Measurements from ENCODE around the gene CYP2R1.

CYP2R1 gene

GRCh38 chr11:14892036-14892556 is at the start of gene CYP2R1:
Gene CYP2R1, minus strand, starts transcription at chr11:14892231. Its CDS starts 26 bp downstream, at chr11:14892205.
- H3K9me3 ChIP-seq (ENCODE audit: control insufficient read depth, insufficient read depth, low read length): no peaks in the 10 kb centered on the region
- peak within 1 kb of the TSS; percentile 59 for H3K9ac ChIP-seq (ENCODE audit: low read depth, low read length)
- H3K4me1 ChIP-seq (ENCODE audit: insufficient read depth, low read length): peaks cover 14% of the 10 kb centered on the region
- no peaks in the 10 kb centered on the region for H3K36me3 ChIP-seq (ENCODE audit: insufficient read depth, low read length)

- H3K4me1 ChIP-seq (ENCODE audit: insufficient read depth, low read length): no peaks in the 10 kb centered on the region
- H3K9ac ChIP-seq (ENCODE audit: low read depth, low read length): no peak overlapping the region
- no peaks in the 10 kb centered on the region for H3K9me3 ChIP-seq (ENCODE audit: control insufficient read depth, insufficient read depth, low read length)
- H3K36me3 ChIP-seq (ENCODE audit: insufficient read depth, low read length): no peaks in the 10 kb centered on the region
These were observed 46.9 kb upstream of the CYP2R1 start for GRCh38 chr11:14938936-14939335.

GRCh38 chr11:14934641-14935351 is 42.8 kb upstream of the CYP2R1 start:
- no peak overlapping the region for H3K9ac ChIP-seq (ENCODE audit: low read depth, low read length)

GRCh38 chr11:14932447-14932846 is 40.4 kb upstream of the CYP2R1 start:
- Histone ChIP-seq H3K4me1 (ENCODE audit: insufficient read depth, low read length) (no peaks in the 10 kb centered on the region), H3K9ac (ENCODE audit: low read depth, low read length) (no peak overlapping the region), H3K36me3 (ENCODE audit: insufficient read depth, low read length) (no peaks in the 10 kb centered on the region), H3K9me3 (ENCODE audit: control insufficient read depth, insufficient read depth, low read length) (no peaks in the 10 kb centered on the region; the same call in 1 of the 2 replicates)

More at GRCh38 chr11:14934641-14935351, 42.8 kb upstream of the CYP2R1 start:
- Histone ChIP-seq H3K4me1 (ENCODE audit: insufficient read depth, low read length) (no peaks in the 10 kb centered on the region), H3K9me3 (ENCODE audit: control insufficient read depth, insufficient read depth, low read length) (no peaks in the 10 kb centered on the region), H3K36me3 (ENCODE audit: insufficient read depth, low read length) (no peaks in the 10 kb centered on the region)

GRCh38 chr11:14930369-14930768 is 38.3 kb upstream of the CYP2R1 start:
- no peaks in the 10 kb centered on the region; the same call in 1 of the 2 replicates for H3K9me3 ChIP-seq (ENCODE audit: control insufficient read depth, insufficient read depth, low read length)
- H3K4me1 ChIP-seq (ENCODE audit: insufficient read depth, low read length): no peaks in the 10 kb centered on the region

GRCh38 chr11:14927146-14927545 is 35.1 kb upstream of the CYP2R1 start:
- Histone ChIP-seq H3K9me3 (ENCODE audit: control insufficient read depth, insufficient read depth, low read length) (no peaks in the 10 kb centered on the region; the same call in 1 of the 2 replicates), H3K36me3 (ENCODE audit: insufficient read depth, low read length) (no peaks in the 10 kb centered on the region), H3K4me1 (ENCODE audit: insufficient read depth, low read length) (no peaks in the 10 kb centered on the region), H3K9ac (ENCODE audit: low read depth, low read length) (no peak overlapping the region)

More at GRCh38 chr11:14930369-14930768, 38.3 kb upstream of the CYP2R1 start:
- Histone ChIP-seq H3K36me3 (ENCODE audit: insufficient read depth, low read length) (no peaks in the 10 kb centered on the region), H3K9ac (ENCODE audit: low read depth, low read length) (no peak overlapping the region)

GRCh38 chr11:14924318-14924717 is 32.3 kb upstream of the CYP2R1 start:
- H3K36me3 ChIP-seq (ENCODE audit: insufficient read depth, low read length): no peaks in the 10 kb centered on the region
- H3K4me1 ChIP-seq (ENCODE audit: insufficient read depth, low read length): no peaks in the 10 kb centered on the region
- H3K9ac ChIP-seq (ENCODE audit: low read depth, low read length): no peak overlapping the region
- H3K9me3 ChIP-seq (ENCODE audit: control insufficient read depth, insufficient read depth, low read length): no peaks in the 10 kb centered on the region; the same call in 1 of the 2 replicates

- no peaks in the 10 kb centered on the region for H3K4me1 ChIP-seq (ENCODE audit: insufficient read depth, low read length)
- H3K9me3 ChIP-seq (ENCODE audit: control insufficient read depth, insufficient read depth, low read length): no peaks in the 10 kb centered on the region
- no peak overlapping the region for H3K9ac ChIP-seq (ENCODE audit: low read depth, low read length)
- H3K36me3 ChIP-seq (ENCODE audit: insufficient read depth, low read length): no peaks in the 10 kb centered on the region
These were observed 24.4 kb upstream of the CYP2R1 start for GRCh38 chr11:14916403-14916802.

- H3K9ac ChIP-seq (ENCODE audit: low read depth, low read length): no peak overlapping the region
- no peaks in the 10 kb centered on the region for H3K9me3 ChIP-seq (ENCODE audit: control insufficient read depth, insufficient read depth, low read length)
- H3K4me1 ChIP-seq (ENCODE audit: insufficient read depth, low read length): no peaks in the 10 kb centered on the region
- H3K36me3 ChIP-seq (ENCODE audit: insufficient read depth, low read length): no peaks in the 10 kb centered on the region
These were observed 22.5 kb upstream of the CYP2R1 start for GRCh38 chr11:14914536-14914935.

GRCh38 chr11:14908214-14908880 is 16.3 kb upstream of the CYP2R1 start:
- Histone ChIP-seq H3K9ac (ENCODE audit: low read depth, low read length) (no peak overlapping the region), H3K4me1 (ENCODE audit: insufficient read depth, low read length) (no peaks in the 10 kb centered on the region), H3K9me3 (ENCODE audit: control insufficient read depth, insufficient read depth, low read length) (no peaks in the 10 kb centered on the region), H3K36me3 (ENCODE audit: insufficient read depth, low read length) (no peaks in the 10 kb centered on the region)

- Histone ChIP-seq H3K4me1 (ENCODE audit: insufficient read depth, low read length) (no peaks in the 10 kb centered on the region), H3K36me3 (ENCODE audit: insufficient read depth, low read length) (no peaks in the 10 kb centered on the region), H3K9me3 (ENCODE audit: control insufficient read depth, insufficient read depth, low read length) (no peaks in the 10 kb centered on the region), H3K9ac (ENCODE audit: low read depth, low read length) (no peak overlapping the region)
These were observed 15.6 kb upstream of the CYP2R1 start for GRCh38 chr11:14907411-14908213.

GRCh38 chr11:14906993-14907392 is 15.0 kb upstream of the CYP2R1 start:
- Histone ChIP-seq H3K36me3 (ENCODE audit: insufficient read depth, low read length) (no peaks in the 10 kb centered on the region), H3K9ac (ENCODE audit: low read depth, low read length) (no peak overlapping the region), H3K9me3 (ENCODE audit: control insufficient read depth, insufficient read depth, low read length) (no peaks in the 10 kb centered on the region), H3K4me1 (ENCODE audit: insufficient read depth, low read length) (no peaks in the 10 kb centered on the region)

- H3K9ac ChIP-seq (ENCODE audit: low read depth, low read length): peak overlapping the region; percentile 67; the same call in 1 of the 2 replicates
- H3K36me3 ChIP-seq (ENCODE audit: insufficient read depth, low read length): no peaks in the 10 kb centered on the region
- no peaks in the 10 kb centered on the region for H3K4me1 ChIP-seq (ENCODE audit: insufficient read depth, low read length)
- H3K9me3 ChIP-seq (ENCODE audit: control insufficient read depth, insufficient read depth, low read length): no peaks in the 10 kb centered on the region
These were observed 14.5 kb upstream of the CYP2R1 start for GRCh38 chr11:14906578-14906977.
